Dermis blood vessel endothelial cell (primary cell): ENCODE data around the gene ZNF543. TPM values are rescaled to one million over a fixed set of nuclear protein-coding genes. Genes with fewer than 3 reads are reported as not detected.
"Not testable (repeated sequence)": the region's sequence is repeated elsewhere in the genome, so short reads cannot be mapped to it uniquely, and the experiment has no call there.

ENCODE experiments used
- DNase-seq: peaks from one replicate; pipeline ENCODE4 v3.0.0; 2010
- total RNA-seq: library from RNA; depleted of rRNA; stranded (reverse); fragments of >200 nt; gene quantifications from 2 replicates; pipeline ENCODE4 v1.2.3, GENCODE V29; 2014

ZNF543 gene
- total RNA-seq, result 10.0 and 15.1 TPM in 2 replicates

GRCh38 chr19:57320180-57321084 lies at the start of gene ZNF543:
Gene ZNF543 (plus strand): TSS chr19:57320472. CDS start chr19:57320854, 382 bp downstream.
- DNase-seq, result peak; percentile 98

GRCh38 chr19:57271280-57271679 lies 49.0 kb upstream of the ZNF543 start:
- DNase-seq, result no peak

GRCh38 chr19:57273014-57273413 lies 47.3 kb upstream of the ZNF543 start:
- no peak for DNase-seq

GRCh38 chr19:57276430-57276829 lies 43.8 kb upstream of the ZNF543 start:
- DNase-seq, result no peak

- DNase-seq, result not testable (repeated sequence)
Measured at GRCh38 chr19:57278481-57278880, 41.8 kb upstream of the ZNF543 start.

GRCh38 chr19:57279418-57280164 lies 40.7 kb upstream of the ZNF543 start:
- peak; percentile 96 for DNase-seq

GRCh38 chr19:57280165-57280961 lies 39.9 kb upstream of the ZNF543 start, which contains the start of gene ZNF460:
Gene ZNF460 (plus strand): TSS chr19:57280485. CDS start chr19:57280807, 322 bp downstream.
- DNase-seq, result peak; percentile 98

GRCh38 chr19:57280962-57281400 lies 39.3 kb upstream of the ZNF543 start:
- DNase-seq, result peak; percentile 21

GRCh38 chr19:57282011-57282643 lies 38.1 kb upstream of the ZNF543 start:
- no peak for DNase-seq

GRCh38 chr19:57288373-57288772 lies 31.9 kb upstream of the ZNF543 start:
- DNase-seq, result no peak

- no peak for DNase-seq
Measured at GRCh38 chr19:57290970-57291369, 29.3 kb upstream of the ZNF543 start.

- no peak for DNase-seq
Measured at GRCh38 chr19:57292547-57292946, 27.7 kb upstream of the ZNF543 start.

GRCh38 chr19:57293719-57294118 lies 26.6 kb upstream of the ZNF543 start:
- DNase-seq, result no peak

GRCh38 chr19:57302020-57302465 lies 18.2 kb upstream of the ZNF543 start:
- DNase-seq, result peak; percentile 13

- DNase-seq, result no peak
Measured at GRCh38 chr19:57302727-57303401, 17.4 kb upstream of the ZNF543 start.

- DNase-seq, result no peak
Measured at GRCh38 chr19:57305056-57305455, 15.2 kb upstream of the ZNF543 start.

GRCh38 chr19:57308514-57308913 lies 11.8 kb upstream of the ZNF543 start:
- DNase-seq, result no peak

- DNase-seq, result no peak
Measured at GRCh38 chr19:57310792-57311191, 9.5 kb upstream of the ZNF543 start.

GRCh38 chr19:57314146-57314545 lies 6.1 kb upstream of the ZNF543 start:
- DNase-seq, result no peak

GRCh38 chr19:57317503-57317902 lies 2.8 kb upstream of the ZNF543 start:
- peak; percentile 4 for DNase-seq

GRCh38 chr19:57319869-57320179 lies 448 bp upstream of the ZNF543 start:
- no peak for DNase-seq

- no peak for DNase-seq
Measured at GRCh38 chr19:57321116-57321515, 844 bp downstream of the ZNF543 start.
